NCI-H146 (cell line): ENCODE data around the gene DRC1.
"Not testable (repeated sequence)": the region's sequence is repeated elsewhere in the genome, so short reads cannot be mapped to it uniquely, and the experiment has no call there.

ENCODE experiments used
- DNase-seq: peaks from one replicate; lab custom pipeline; 2025; lab: John Stamatoyannopoulos, UW

Gene DRC1

DNA sequence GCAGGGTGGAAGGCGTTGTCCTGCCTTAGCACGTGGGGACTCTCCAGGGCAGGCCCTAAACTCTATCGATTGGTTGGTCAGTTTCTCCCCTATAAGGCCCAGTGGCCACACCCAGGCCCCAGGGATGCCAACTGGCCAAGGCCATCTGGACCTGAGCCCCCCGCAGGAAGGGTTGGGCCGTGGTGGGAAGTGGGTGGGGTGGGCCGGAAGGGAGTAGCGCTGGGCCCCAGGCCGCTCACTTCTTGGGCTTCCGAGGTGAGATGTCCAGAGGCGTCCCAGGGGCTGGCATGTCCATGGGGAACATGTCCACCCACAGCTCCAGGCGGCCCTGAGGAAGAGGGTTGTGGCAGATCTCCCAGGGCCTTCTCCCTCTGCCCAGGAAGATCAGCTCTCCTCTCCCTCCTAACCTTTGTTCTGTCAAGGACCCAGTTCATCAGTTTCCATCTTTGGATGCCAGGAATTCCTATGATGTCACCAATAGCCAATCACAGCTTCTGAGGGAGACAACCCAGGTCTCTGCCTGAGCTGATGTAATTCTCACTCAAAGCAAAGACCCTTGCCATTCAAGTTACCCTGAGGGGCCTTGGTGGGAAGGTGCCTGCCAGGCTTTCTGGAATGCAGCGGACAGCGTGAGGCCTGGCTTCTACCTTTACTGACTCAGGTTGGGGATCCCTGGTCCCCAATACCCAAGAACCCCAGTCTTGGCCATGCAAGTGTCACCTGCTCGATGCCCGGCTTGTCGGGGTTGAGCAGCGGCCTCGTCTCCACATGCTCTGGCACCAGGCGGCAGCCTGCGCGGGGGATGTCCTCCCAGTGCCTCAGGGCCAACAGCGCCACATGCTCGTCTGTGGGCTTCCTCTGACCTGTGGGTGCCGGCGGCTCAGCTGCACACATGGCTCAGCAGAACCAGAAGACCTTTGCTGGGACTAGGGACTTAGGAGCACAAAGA is 61.8 kb downstream of the DRC1 start:
- DNase-seq = no peak

DNA sequence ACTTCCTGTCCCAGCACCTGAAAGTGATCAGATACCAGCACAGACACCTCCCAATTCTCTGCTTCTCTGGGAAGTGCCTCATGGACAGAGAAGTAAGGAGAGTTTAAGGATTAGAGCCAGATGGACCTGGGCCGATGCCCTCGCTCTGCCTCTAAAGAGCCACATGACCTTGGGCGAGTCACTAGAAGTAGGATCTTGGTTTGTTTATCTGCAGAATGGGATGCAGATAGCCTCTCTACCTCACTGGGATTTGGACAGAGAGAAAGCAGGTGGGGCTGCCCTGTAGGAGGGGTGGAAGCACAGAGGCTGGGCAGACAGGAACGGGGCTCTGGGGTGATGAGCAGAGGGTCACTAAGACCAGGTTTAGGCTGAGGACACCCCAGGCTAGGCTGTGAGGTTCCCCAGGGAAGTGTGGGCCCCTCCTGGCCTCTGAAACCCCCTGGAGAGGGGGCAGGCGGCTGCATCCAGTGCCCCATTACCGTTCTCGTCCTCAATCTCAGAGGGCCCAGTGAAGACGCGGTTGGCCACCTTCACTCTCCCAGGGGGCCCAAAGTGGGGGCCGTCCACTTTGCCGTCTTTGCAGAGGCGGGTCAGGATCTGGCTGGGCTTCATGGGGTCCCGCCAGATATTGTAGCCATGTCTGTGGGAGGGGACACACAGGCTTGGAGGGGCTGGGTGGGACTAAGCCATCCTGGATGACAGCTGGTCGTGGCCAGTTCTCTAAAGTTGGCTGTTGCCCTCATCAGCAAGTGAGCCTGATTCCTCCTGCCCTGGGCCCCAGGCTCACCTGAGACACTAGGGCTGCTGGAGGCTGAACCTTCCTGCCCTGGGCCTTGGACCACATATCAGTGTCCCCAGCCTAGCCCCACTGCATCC is 62.9 kb downstream of the DRC1 start:
- DNase-seq = no peak

DNA sequence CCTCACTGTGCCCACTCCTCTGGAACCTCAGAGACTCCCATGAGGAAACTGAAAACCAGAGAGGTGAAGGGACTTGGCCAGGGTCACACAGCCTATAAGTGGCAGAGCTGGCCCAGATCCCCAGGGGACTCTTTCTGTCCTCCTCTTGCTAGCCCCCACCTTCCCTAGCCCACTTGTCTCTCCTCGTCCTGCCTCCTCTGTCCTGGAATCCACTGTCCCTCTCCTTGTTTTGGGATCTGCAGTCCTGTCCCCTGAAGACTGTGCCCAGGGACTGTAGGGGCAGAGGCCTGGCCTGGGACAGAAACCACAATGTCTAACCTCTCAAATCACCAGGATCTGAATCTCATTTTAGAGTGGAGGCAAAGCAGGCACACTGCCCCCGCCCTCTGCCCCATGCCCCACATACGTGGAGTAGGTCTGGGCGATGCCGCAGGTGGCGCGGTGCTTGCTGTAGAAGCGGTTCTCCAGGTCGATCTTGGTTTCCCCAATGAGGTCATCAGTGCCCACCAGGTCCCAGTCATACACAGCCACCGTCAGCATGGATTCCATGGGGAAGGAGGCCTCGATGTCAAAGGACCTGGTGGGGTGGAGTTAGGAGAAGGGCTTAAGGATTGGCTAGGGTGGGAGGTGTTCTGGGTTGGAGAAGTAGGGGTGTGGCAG is 63.7 kb downstream of the DRC1 start:
- DNase-seq = no peak

DNA sequence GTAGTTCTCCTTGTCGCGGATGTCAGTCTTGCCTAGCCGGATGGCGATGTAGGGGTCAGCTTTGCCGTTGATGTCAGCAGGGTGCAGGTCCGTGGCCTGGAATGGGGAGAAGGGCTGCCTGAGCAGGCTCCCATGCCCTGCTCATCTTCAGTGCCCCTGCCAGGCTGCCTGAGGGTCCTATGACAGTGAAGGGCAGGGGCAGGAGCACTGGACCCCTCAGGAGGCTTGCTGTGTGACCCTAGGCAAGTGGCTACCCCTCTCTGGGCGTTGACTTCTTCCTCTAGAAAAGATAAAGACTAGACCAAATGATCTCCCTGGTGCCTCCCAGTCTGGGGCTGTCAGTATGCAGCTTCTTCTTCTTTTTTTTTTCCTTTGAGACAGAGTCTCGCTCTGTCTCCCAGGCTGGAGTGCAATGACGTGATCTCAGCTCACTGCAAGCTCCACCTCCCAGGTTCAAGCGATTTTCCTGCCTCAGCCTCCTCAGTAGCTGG is 64.3 kb downstream of the DRC1 start:
- no peak for DNase-seq

DNA sequence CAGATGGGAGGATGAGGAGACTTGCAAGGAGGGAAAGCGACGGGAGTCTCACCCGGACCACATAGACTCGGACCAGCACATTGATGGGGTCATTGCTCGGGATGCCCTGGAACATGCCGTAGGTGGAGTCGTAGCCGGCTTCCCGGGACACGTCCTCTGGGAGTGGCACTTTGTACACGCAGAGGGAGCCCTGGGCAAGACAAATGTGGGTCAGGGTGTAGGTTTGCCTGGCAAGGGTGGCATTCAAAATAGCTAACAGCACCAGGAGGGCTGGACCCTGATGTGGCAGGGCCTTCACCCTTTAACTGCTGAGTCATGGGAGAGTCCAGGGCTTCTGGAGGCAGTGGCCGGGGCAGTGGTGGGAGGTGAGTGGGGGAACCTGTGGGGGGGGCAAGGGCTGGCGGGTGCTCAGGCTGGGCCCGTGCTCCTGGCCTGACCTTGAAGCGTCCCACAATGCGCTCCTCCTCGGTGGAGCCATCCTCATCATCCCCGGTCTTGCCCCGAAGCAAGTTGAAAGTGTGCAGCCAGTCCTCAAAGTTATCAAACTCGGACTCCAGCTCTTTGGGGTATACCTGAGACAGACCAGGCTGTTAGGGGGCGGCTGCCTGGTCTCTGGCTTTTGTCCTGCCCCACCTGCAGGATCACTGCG is 65.1 kb downstream of the DRC1 start:
- DNase-seq = no peak

DNA sequence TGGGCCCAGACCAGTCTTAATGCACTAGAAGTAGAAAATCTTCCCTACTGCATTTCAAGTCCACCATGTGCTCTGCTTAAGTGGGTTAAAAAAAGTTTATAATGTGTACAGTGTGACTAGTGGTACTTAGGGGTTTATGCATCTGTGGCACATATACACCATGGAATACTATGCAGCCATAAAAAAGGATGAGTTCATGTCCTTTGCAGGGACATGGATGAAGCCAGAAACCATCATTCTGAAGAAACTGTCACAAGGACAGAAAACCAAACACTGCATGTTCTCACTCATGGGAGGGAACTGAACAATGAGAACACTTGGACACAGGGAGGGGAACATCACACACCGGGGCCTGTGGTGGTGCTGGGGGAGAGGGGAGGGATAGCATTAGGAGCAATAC is 66.8 kb downstream of the DRC1 start:
- DNase-seq = not testable (repeated sequence)

DNA sequence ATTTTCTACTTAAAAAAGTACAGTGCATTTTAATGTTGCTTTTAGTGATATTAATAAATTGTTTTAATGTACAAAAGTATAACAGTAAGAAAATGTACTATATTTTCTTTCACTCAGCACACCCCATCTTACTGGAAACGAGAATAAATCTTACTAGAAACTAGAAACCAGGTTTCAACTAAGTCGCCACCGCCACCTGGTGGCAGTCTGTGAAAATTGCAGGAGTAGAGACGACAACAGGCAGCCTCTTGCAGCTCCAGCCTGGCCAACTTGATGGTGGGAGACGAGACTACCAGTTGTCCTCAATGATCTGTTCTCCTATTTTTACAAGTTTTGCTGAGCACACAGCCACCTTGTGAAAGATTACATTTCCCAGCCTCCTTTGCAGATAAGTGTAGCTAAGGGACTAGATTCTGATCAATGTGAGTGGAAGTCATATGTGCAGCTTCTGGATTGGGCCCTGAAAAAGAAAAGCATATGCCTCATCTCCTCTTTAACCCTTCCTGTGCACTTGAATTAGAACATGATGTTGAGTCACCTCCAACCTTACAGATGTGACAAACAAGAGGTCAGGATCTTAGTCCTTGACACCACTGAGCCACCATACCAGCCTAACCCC is 67.5 kb downstream of the DRC1 start:
- peak; percentile 64 for DNase-seq

DNA sequence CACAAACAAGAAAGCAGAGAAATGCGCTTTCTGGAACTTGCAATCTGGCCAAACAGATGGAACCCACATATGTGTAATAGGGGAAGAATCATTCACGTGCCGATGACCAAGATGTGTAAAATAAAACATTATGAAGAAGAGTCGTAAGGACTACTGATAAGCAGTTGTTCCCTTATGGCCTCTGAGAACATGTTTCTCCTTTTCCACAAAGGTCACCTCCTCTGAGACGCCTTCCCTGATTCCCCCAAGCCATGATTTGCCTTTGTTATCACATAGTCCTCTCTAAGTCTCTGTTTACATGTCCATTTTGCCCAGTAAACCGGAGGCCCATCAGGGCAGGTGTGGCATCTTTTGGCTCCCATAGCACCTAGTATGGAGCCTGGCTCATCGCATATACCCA is 68.2 kb downstream of the DRC1 start:
- no peak for DNase-seq

DNA sequence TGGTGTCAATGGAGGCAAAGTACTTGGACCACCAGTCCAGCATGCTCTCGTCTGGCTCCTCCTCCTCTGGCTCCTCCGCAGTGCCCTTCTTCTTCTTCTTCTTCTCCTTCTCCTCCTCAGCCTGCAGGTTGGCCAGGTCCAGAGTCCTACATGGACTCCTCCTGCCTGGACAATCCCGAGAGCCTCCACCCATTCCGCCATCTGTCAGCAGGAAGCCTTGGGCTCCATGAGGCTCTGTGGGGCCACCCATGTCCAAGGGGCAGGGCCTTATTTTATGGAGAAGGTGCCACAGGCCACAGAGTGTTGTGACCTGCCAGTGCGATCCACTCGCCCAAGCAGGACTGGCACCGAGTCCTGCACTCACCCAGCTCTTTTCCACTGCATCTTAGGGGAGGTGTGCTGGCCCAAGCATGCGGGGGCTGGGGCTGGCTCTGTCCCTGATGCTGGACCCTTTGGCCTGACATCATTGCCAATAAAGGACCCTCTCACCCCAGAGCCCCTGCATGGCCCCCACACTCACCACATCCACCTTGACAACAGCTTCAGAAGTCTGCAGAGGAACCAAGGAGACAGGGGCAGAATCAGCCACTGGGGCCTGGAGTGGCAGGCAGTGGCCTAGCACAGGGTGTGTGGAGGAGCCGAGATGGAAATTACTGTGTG is 69.0 kb downstream of the DRC1 start:
- no peak for DNase-seq

DNA sequence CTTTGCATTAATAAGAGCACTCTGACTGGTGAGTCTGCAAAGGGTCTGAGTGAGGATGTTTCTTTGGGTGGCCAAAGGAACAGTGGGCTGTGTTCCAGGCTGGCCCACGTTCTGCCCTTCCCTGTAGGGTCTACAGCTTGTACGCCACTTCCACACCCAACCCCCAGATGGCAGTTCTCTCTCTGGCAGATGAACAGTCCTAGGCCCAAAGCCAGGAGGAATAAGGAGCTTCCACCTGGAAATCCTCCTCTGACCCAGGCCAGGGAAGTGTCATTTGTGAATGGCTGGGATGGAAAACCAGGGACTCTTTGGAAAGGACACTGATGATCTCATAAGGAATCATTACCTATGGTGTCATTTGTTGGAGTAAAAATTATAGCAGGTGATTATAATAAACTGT is 69.6 kb downstream of the DRC1 start:
- DNase-seq = peak; percentile 14

DNA sequence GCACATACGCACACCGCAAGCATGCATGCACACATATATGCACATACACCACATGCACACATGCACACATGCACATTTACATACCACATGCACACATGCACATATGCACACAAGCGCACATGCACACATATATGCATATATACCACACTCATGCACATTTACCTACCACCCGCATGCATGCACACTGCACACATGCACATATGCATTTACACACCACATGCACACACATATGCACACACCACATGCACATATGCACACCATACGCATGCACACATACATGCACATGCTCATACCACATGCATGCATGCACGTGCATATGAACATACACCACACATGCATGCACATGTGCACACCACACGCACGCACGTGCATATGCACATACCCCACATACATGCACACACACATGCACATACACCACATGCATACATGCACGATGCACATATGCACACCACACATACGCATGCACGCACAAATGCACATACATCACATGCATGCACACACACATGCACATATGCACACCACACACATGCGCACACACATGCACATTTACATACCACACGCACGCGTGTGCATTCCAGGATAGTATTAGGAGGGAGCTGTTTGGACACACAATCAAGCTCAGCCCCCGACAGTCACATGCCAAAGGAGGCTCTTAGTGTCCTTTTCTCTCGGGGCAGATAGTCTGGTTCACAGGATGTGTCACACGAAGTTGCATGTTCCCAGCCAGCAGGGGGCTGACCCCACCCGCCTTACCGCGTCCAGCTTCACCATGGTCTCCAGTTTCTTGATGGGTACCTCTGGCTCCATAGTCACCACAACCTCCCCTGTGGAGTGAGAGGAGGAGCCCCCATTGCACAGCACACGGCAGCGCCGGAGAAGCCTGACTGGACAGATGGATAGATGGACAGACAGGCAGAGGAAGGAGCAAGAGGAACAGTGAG is 70.3 kb downstream of the DRC1 start:
- DNase-seq = peak; percentile 29

DNA sequence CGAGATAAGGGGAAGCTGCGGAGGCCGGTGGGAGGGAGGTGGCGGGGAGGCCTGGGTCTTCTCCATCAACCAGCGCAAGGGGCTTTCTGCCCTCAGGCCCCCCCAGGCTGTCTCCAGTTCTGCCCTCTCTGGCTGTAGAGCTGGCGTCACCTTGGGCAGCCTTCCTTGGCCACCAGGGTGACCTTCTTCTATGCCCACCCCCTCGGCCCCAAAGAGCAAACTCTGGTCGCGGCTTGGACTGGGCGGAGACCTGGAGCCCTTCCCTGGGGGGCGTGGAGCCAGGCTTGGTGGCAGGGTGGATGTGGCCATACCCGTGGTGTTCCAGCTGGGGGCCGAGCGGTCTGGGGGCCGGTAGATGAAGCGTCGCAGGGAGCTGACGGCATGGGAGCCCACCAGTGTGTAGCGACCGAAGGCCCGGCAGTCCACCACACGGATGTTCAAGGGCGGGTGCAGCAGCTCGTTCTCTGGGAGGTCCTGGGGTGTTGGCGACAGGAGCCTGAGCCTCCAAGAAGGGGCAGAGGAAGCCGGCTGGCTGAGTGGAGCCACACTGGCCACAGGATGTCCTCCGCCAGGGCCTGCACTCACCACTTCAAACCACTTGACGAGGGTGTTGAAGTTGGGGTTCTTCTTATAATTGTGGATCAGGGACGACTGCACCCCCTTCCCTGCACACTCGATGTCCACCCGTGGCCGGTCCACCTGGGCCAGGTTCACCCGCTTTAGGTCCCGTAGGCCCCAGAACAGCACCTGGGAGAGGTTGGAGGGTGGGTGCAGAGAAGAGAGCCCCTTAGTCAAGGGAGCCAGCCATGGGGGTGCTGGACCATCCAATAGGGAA is 71.3 kb downstream of the DRC1 start:
- DNase-seq = no peak

DNA sequence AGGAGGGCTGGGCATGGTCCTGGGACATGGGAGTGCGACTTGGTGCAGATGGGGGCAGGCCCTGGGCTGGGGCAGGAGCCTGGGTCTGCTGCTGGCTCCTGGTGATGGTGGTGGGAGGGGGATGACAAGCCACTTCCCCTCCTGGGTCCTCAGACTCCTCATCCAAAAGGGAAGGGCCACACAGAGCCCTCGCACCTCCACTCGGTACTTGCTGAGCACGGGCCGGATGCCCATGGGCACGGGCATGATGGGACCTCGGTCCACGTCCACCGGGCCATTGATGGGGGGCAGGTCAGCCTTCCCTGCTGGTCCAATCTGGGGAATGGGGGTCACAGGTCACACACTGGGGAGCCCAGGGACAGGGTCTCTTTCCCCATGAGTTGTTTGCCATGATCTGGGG is 72.1 kb downstream of the DRC1 start:
- no peak for DNase-seq

DNA sequence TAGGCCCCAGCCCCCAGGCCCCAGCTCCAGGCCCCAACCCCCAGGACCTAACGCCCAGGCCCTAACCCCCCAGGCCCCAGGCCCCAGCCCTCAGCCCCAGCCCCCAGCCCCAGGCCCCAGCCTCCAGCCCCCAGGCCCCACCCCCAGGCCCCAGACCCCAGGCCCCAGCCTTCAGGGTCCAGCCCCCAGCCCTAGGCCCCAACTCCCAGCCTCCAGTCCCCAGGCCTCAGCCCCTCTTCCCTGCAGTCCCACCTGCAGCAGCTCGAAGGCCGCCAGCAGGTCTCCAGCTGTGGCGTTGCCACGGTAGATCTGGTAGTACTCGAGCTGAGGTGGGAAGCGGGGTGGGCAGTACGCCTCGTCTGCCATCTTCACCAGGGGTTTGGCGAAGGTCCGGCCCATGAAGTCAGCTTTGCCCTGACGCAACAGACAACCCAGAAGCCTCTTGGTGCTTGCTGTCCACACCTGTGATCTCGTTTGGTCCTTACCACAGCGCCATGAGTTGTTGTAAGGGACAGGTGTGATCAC is 72.6 kb downstream of the DRC1 start:
- no peak for DNase-seq

DNA sequence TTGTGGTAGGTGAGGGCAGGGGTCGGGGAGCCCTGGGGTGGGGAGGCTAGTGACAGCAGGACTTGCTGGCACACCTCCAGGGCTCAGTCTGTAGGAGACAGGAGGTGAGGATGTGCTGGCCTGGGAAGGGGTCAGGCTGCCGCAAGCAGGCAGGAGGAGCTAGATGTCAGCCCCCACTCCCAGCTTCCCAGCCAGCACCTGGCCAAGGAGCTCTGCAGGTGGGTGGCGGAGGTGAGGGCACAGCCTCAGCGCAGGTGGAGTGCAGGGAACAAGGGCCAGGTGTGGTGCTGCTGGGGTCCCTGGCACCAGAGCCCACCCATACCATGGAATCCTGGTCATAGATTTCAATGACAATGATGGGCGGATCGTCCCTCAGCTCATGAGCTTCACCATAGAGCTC is 73.3 kb downstream of the DRC1 start:
- DNase-seq = no peak

DNA sequence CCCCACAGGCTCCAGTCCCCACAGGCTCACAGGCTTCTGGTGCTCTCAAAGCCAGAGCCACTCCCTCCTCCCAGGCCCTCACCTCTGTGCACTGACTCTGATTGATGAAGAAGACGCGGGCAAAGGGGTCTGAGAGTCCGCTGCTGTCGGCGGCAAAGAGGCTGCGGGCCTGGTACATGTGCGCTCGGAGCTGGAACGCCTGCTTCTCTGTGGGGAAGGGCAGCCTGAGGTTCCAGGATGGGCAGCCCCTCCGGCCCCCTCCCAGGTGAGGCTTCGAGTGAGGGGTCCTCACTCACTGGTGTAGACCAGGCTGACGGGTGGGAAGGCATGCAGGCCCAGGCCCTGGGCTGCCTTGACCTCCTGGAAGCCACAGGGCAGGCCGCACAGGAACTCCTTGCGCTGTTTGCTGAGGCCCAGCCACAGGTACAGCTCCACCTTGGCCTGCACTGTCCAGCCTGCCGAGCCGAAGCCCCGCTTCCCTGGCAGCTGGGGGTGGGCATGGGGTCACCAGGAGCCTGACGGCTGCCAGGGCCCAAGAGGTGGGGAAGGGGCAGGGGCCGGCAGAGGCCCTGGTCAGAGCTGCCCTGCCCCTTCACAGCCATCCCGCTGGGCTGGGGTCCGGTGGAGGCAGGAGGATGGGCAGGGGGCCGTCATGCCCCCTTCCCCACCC is 74.2 kb downstream of the DRC1 start:
- no peak for DNase-seq

DNA sequence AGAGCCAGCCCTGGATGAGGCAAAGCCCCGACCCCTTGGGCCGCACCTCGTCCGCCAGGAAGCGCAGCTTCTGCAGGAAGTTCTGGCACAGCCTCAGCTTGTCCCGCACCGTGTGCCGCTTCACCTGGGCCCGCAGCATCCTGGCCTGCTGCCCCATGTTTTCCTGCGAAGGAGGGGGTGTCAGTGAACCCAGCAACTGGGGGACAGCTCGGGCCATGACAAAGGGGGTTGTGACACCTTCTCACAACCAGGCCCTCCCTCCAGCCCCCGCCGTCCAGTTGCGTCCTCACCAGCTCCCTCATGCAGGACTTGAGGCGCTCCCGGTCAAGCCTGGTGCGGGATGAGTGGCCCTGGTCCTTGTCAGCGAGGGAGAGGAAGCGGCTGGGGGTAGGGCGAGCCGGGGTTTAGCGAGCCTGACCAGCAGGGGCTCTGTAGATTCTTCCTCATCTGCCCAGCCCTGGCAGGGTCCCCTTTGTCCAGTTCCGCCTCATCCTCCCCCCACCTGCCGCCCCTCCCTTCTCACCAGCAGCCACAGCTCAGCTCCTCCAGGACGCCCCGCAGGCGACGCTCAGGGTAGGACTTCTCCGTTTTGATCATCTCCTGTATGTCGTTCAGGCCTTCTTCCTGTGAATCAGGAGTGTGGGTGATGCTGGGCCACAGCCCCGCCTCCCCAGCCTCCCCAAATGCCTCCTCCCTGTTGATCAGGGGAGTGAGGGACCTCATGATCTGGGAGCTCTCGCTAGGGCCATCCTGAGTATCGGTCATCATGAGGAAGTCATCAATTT is 75.6 kb downstream of the DRC1 start:
- DNase-seq = no peak
